GM18502 (cell line): ENCODE data around the gene IPO11.

Experiments
- ATAC-seq: cut with Tn5 transposase; IDR thresholded peaks from one replicate; pipeline ENCODE4 v1.9.1; 2021; ENCODE audit warnings: mild to moderate bottlenecking; ENCODE audit not compliant: unreplicated experiment, poor library complexity

IPO11 gene

DNA sequence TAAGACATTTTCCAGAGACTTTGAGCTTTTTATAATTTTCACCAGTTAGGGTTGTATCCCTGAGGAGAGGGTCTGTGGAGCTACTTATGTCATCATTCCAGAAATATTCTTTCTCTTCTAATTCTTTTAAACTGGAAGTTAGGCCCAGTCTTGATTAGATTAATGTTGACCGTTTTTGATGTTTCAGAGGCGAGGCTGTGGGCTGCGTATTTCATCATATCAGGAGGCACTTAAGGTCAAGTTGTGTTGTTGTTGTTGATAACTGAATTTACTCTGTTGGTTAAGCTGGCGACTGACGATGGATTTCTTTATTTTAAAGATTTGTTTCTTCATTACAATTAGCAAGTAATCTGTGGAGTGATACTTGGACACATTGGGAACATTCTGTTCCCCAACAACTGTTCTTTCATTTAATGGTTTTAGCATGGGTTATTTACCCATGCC is 20.1 kb downstream of the IPO11 start:
- no peak for ATAC-seq

DNA sequence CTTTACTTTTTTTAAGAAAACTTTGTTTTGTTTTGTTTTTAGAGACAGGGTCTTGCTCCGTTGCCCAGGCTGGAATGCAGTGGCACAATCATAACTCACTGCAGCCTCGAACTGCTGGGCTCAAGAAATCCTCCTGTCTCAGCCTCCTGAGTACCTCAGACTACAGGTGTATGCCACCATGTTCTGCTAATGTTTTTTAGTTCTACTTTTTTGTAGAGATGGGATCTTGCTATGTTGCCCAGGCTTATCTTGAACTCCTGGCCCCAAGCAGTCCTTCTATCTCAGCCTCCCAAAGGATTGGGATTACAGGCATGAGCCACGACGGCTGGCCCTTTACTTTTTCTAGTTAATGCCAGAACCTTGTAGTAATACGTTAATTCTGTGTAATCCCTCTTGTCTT is 36.0 kb downstream of the IPO11 start:
- ATAC-seq, result no peak

- ATAC-seq, result no peak
Measured at GRCh38 chr5:62450259-62450658, 37.7 kb downstream of the IPO11 start.

- ATAC-seq, result no peak
Measured at GRCh38 chr5:62457071-62457470, 44.5 kb downstream of the IPO11 start.

DNA sequence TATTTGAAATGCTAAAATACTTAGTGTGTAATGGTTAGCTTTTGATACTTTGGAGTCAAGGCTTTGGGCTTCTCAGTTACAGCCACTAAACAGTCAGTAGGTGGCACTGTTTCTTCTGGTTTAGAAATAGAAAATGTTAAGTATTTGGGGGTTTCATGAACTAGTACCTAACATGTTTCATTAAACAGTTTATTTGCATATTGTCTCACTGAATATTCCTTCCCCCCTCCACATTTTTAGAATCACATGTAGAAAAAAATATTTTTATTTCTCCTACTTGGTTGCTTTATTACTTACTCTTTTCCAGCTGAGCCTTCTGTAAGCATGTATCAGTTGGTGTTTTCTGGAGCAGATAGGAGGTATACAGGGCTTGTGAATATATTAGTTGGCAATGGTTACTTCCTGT is 48.0 kb downstream of the IPO11 start:
- ATAC-seq, result peak; percentile 92

- ATAC-seq, result no peak
Measured at GRCh38 chr5:62461561-62461960, 49.0 kb downstream of the IPO11 start.

DNA sequence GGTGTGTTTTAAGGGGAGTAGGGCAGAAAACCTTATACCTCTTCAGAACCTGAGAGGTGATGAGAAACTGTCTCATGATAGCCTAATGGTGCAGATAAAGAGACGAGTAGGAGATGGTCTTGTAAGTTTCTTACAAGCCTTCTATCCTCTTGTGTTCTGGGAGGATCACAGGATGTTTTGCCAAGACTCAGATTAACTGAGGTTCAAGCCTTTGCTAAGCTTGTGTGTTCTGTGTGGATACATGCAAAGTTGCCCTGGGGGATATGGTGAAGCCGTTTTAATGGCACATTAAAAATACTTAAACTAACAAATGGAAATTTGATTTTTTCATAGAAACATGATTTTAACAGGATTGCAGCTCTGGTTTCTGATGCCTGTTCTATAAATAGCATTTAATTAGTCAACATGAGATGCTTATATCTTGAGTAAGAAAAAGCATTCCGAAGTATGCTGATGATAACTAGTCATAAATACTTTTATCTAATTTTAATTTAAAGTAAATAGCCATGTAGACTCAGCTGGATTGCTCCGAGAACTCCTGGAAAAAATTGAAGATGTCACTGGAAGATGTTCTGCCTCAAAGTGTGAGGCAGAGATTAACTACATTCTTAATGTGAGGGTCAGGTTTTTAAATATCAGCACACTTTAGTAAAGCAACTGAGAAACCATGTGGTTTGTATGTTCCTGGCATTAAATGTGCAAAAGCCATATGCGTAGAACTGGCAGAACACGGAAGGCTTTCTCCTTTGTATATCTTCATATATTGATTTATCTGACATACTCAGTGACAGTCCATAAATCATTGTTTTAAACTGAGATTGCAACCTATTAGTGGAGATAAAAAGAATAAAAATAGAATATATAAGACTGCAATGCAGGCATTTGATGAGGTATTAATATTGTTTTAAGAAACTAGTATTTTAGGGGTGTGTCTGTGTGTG is 53.7 kb downstream of the IPO11 start:
- no peak for ATAC-seq

- no peak for ATAC-seq
Measured at GRCh38 chr5:62473209-62473608, 60.6 kb downstream of the IPO11 start.

DNA sequence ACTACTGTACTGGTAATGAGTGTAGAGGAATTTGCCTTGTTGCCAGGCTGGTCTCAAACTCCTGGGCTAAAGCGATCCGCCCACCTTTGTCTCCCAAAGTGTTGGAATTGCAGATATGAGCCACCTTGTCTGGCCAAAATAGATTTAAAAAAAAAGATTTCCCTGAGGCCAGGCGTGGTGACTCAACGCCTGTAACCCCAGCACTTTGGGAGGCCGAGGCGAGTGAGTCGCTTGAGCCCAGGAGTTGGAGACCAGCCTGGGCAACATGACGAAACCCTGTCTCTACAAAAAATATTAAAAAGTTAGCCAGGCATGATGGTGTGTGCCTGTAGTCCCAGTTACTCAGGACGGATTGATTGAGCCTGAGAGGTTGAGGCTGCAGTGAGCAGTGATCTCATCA is 62.5 kb downstream of the IPO11 start:
- no peak for ATAC-seq

GRCh38 chr5:62477801-62478200 is 65.2 kb downstream of the IPO11 start:
- no peak for ATAC-seq

GRCh38 chr5:62483556-62483955 is 71.0 kb downstream of the IPO11 start:
- ATAC-seq, result no peak

DNA sequence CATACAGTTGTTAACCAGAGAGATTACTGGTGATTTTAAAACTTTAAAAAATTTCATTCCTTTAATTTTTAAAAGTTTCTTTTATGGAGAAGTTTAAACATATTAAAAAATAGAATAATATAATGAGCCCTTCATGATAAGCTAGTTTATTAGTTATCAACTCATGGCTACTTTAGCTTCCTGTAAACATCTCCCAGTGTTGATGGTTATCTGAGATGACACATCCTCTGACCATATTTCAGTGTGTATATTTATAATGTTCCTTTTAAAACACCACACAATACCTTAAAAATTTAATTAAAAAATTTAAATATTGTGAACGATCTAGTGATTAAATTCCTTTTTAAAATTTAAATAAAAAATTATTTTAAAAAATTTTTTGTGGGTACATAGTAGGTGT is 74.1 kb downstream of the IPO11 start:
- ATAC-seq, result no peak

GRCh38 chr5:62488531-62488930 is 76.0 kb downstream of the IPO11 start:
- ATAC-seq, result no peak

DNA sequence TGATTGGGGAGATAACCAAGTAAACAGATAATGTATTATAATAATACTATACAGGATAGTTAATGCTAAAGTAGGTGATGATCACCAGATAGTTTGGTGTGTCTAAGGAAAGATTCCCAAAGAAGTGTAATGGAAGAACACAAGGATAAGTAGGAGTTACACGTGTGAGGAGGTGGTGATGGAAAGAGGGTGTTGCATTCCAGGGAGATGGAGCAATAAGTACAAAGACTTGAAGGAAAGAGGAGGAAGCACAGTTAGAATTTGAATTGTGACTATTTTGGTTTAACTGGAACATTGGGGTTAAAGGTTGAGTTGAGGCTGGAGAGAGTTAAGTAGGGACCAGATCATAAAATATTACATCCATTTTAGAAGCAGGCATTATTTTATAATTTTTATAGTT is 76.9 kb downstream of the IPO11 start:
- ATAC-seq, result no peak

- ATAC-seq, result no peak
Measured at GRCh38 chr5:62494772-62495171, 82.2 kb downstream of the IPO11 start.

- no peak for ATAC-seq
Measured at GRCh38 chr5:62496876-62497275, 84.3 kb downstream of the IPO11 start.

DNA sequence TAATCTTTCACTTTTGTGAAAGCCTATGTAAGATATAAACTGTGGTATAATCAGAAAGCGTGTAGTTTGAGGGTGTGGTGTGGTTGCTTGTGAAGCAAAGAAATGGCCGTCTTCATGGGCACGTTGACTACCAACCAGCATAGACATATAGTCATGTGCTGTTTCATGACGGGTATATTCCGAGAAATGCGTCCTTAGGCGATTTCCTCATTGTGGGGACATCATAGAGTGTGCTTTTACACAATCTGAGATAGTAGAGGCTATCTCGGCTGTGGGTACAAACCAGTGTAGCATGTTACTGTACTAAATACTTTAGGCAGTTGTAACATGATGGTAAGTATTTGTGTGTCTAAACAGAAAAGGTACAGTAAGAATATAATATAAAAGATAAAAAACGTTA is 86.4 kb downstream of the IPO11 start:
- ATAC-seq, result no peak

GRCh38 chr5:62499756-62500155 is 87.2 kb downstream of the IPO11 start:
- no peak for ATAC-seq

DNA sequence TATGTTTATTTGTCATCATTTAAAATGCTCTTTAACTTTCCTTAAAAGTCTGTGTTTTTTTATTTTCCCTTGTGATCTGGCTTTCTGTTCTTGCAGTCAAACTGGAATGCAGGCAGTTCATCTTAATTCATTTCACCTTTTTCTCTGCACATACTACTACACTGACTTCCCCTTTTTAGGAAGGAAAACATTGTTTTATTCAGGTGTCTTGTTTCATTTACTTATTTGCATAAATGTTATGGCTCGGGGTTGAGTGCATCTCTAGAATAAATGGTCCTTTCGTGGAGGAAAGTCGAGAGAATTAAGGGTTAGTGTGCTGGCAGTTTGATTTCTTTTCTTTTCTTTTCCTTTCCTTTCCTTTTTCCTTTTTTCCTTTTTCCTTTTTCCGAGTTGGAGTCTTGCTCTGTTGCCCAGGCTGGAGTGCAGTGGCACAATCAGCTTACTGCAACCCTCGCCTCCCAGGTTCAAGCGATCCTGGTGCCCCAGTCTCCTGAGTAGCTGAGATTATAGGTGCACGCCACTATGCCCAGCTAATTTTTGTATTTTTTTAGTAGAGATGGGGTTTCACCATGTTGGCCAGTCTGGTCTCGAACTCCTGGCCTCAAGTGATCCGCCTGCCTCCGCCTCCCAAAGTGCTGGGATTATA is 90.0 kb downstream of the IPO11 start:
- ATAC-seq, result no peak

DNA sequence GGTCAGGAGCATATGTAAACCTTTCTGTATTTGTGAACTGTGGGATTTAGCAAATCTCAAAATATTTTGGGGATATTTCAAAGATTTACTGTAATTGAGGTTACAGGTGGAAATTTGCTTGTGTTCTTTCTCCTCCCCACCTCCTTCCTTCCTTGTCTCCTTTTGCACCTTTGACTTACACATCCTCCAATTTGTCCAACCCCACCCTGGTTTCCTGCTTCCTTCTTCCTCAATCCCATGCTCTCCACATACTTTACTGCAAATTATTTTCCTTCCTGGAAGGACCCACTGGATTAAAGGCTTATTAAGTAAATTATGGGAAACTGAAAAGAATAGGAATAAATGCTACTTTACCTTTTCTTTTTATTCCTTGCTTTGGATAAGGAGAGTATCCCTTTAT is 91.6 kb downstream of the IPO11 start:
- ATAC-seq, result no peak

- ATAC-seq, result no peak
Measured at GRCh38 chr5:62506659-62507460, 94.3 kb downstream of the IPO11 start.
